ENCODE data around the gene PDE4D. TPM values are rescaled to one million over a fixed set of nuclear protein-coding genes. Genes with fewer than 3 reads are reported as not detected.

The PDE4D gene
- total RNA-seq, 1 experiment from 2014 or later, result 2.1 TPM

GRCh38 chr5:59725392-59725767, 168.1 kb downstream of the PDE4D start:
- Mint-ChIP-seq H3K4me1 (peaks cover 15 to 22% of the 10 kb centered on the region in 2 experiments; a peak in 3 of 4 replicates), H3K27ac (no peak overlapping the region; a peak in 1 of 7 replicates), H3K4me3 (no peak overlapping the region), H3K27me3 (ENCODE audit: low read depth) (no peaks in the 10 kb centered on the region), H3K36me3 (ENCODE audit: insufficient read depth in 1 of 3, low read depth in 3 of 3) (peaks cover 0 to under 1% (median 0%) of the 10 kb centered on the region in 3 experiments; a peak in 1 of 7 replicates), H3K9me3 (no peaks in the 10 kb centered on the region; a peak in 1 of 5 replicates)
- no peak for TF ChIP-seq CTCF (conservative IDR thresholded peaks at IDR 0.05)
- no peaks in the 10 kb centered on the region for H3K27me3 ChIP-seq (ENCODE audit: insufficient read depth, low read length)
- no peaks in the 10 kb centered on the region for H3K23me2 ChIP-seq (ENCODE audit: insufficient read length, low read depth, low read length, poor library complexity, severe bottlenecking)
- no peak overlapping the region for H3T11ph ChIP-seq (ENCODE audit: low read length)
- H2BK15ac ChIP-seq (ENCODE audit: low read depth, low read length), result no peak overlapping the region
- no peak overlapping the region for H3K9ac ChIP-seq (ENCODE audit: extremely low read depth, insufficient read length, low read length)
- H2BK12ac ChIP-seq (ENCODE audit: insufficient read length, low read depth, low read length), result no peak overlapping the region
- H4K20me1 ChIP-seq (ENCODE audit: control insufficient read depth, insufficient read depth, insufficient read length), result no peaks in the 10 kb centered on the region
- no peak overlapping the region for H2BK5ac ChIP-seq (ENCODE audit: insufficient read length, low read length)
- H2AK5ac ChIP-seq (ENCODE audit: insufficient read length, low read length), result no peak overlapping the region
- no peak overlapping the region for H3K27ac ChIP-seq (ENCODE audit: insufficient read length, low read depth, low read length)
- H3K79me1 ChIP-seq (ENCODE audit: insufficient read depth, low read depth, low read length, poor library complexity, severe bottlenecking), result no peaks in the 10 kb centered on the region
- H3K9me3 ChIP-seq (ENCODE audit: control insufficient read depth, low read depth, low read length), result no peaks in the 10 kb centered on the region
- H3K4me2 ChIP-seq (ENCODE audit: insufficient read depth, insufficient read length, low read length), result no peak overlapping the region
- H4K91ac ChIP-seq (ENCODE audit: insufficient read length, low read depth, low read length), result no peak overlapping the region
- WGBS (ENCODE audit: extremely low coverage, insufficient read length, low lambda C conversion rate), result no CpG with 5 or more reads among the region's 1 CpG
- no peak overlapping the region for H2AFZ ChIP-seq (ENCODE audit: low read length)
- H2BK120ac ChIP-seq (ENCODE audit: low read depth, low read length, poor library complexity, severe bottlenecking), result no peak overlapping the region
- H3K18ac ChIP-seq (ENCODE audit: insufficient read length, low read depth, low read length), result no peak overlapping the region
- H3K4me1 ChIP-seq (ENCODE audit: insufficient read depth, low read length), result no peaks in the 10 kb centered on the region
- H3K79me2 ChIP-seq (ENCODE audit: insufficient read depth, low read length), result no peaks in the 10 kb centered on the region
- no peak overlapping the region for H4K5ac ChIP-seq (ENCODE audit: insufficient read length, low read depth, low read length)
- no peak overlapping the region for H3K14ac ChIP-seq (ENCODE audit: insufficient read depth, low read length)
- no peak overlapping the region for H2BK20ac ChIP-seq (ENCODE audit: low read depth, low read length, poor library complexity, severe bottlenecking)
- H3K4ac ChIP-seq (ENCODE audit: low read depth, low read length), result no peak overlapping the region
- no peak overlapping the region for H3K56ac ChIP-seq (ENCODE audit: insufficient read length, low read depth, low read length)
- no peak overlapping the region for H3K23ac ChIP-seq (ENCODE audit: insufficient read length, low read depth, low read length)
- no peak for DNase-seq
- H4K8ac ChIP-seq (replicated peaks; ENCODE audit: insufficient read length, low read depth, low read length), result no peak overlapping the region
